ENCODE measurements around the gene FPR2. TPM values are rescaled to one million over a fixed set of nuclear protein-coding genes. Genes with fewer than 3 reads are reported as not detected.
"Not testable (repeated sequence)": the region's sequence is repeated elsewhere in the genome, so short reads cannot be mapped to it uniquely, and the experiment has no call there.

Gene FPR2
- total RNA-seq, 1 donor from 2014 or later: not detected

DNA sequence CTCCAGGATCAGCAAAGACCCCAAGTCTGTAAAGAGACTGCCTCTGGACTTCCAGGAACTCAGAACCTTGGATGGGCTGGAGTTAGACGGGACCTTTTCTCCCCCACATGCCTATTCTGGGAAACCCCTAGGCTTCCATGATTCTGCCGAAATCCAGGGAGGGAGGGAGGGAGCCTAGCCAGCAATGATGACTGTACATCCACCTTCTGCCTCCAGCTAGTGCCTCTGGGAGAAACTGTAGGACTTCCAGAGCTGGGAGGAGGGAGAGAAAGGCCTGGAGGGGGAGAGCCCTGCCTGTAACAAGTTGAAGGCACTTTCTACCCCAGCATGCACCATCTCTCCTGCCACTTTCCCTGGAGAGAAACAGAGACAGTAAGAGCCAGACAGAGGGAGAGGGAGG is 31.2 kb upstream of the FPR2 start:
- Mint-ChIP-seq H3K4me3 (no peak overlapping the region), H3K36me3 (ENCODE audit: low read depth) (no peaks in the 10 kb centered on the region), H3K27ac (no peak overlapping the region), H3K4me1 (no peaks in the 10 kb centered on the region), H3K9me3 (peaks cover 6% of the 10 kb centered on the region), H3K27me3 (peaks cover 3% of the 10 kb centered on the region)
- DNase-seq: no peak
- intact Hi-C loops (cut with micrococcal nuclease): no loop called here

DNA sequence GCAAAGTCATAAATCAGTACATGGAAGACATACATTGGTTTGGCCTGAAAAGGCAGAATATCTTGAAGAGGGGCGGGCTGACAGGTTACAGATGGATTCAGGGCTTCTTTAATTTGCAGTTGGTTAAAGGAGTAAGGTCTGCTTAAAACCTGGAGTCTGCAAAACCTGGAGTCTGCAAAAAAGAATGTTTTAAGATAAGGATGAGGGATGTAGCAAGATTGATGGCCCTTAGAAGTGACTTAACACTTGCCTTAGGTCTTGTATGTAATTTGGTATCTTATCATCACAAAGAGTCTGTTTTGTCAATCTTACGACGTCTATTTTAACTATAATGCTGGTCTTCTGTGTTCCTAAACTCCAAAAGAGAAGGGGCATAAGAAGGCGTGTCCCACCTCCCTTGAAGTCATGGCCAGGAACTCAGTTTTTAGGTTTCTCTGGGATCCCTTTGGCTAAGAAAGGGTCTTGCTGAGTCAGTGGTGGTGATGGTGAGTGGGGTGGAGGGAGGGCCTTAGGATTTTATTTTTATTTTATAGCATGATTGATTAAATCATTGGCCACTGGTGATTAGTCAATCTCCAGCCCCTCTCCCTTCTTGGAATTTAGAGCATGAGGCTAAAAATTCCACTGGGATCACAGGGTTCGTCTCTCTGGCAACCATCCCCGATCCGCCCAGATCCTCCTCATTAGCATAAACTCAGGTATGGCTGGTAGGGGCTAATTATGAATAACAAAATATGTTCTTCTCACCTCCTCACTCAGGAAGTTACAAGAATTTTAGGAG is 27.0 kb upstream of the FPR2 start:
- Mint-ChIP-seq H3K36me3 (ENCODE audit: low read depth) (no peaks in the 10 kb centered on the region), H3K27ac (no peak overlapping the region), H3K4me1 (no peaks in the 10 kb centered on the region), H3K9me3 (peaks cover 4% of the 10 kb centered on the region), H3K27me3 (no peaks in the 10 kb centered on the region), H3K4me3 (no peak overlapping the region)
- no peak for DNase-seq
- intact Hi-C loops (cut with micrococcal nuclease): no loop called here

DNA sequence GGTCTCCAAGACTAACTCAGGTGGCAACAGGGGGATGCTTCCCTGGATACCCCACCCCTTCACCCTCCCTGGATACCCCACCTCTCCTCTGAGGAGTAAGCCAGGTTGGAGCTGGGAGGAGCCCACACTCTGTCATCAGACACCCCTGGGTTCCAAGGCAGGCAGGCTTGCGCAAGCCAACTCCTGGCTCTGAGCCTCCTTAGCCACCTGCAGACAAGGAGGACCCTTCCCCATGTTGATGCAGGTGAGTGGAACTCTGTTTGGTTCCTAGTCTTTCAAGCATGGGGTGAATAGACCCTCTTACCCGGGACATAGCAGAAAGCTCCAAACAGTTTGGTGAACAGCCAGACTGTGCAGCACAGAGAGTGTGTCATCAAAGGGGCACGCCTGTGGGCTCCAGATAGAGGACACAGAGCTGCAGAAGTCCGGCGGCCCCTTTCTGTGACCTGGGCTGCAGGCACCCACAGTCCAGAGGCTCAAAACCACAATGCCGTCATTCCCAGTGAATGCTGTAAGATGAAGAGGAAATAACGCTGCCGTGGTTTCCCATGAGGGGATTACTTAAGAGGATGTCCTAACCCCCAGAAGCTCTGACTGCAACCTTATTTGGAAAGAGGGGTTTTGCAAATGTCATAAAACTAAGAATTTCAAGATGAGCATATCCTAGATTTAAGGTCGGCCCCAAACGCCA is 25.1 kb upstream of the FPR2 start:
- no peaks in the 10 kb centered on the region for H3K36me3 Mint-ChIP-seq (ENCODE audit: low read depth)
- no peaks in the 10 kb centered on the region for H3K9me3 Mint-ChIP-seq
- H3K27ac Mint-ChIP-seq: no peak overlapping the region
- no peaks in the 10 kb centered on the region for H3K4me1 Mint-ChIP-seq
- DNase-seq: no peak
- H3K27me3 Mint-ChIP-seq: no peaks in the 10 kb centered on the region
- no peak overlapping the region for H3K4me3 Mint-ChIP-seq
- intact Hi-C loops (cut with micrococcal nuclease): no loop called here

DNA sequence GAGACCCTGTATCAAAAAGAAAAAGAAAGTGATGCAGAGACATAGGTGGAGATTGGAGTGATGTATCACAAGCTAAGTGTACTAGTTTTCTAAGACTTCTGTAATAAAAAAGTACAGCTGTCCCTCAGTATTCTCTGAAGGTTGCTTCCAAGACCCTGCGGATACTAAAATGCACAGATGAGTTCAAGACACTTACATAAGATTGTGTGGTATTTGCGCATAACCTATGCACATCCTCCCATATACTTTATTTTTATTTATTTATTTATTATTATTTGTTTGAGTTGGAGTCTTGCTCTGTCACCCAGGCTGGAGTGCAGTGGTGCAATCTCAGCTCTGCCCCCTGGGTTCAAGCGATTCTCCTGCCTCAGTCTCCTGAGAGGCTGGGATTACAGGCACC is 23.6 kb upstream of the FPR2 start:
- H3K36me3 Mint-ChIP-seq (ENCODE audit: low read depth): no peaks in the 10 kb centered on the region
- H3K9me3 Mint-ChIP-seq: no peaks in the 10 kb centered on the region
- no peak overlapping the region for H3K27ac Mint-ChIP-seq
- H3K4me3 Mint-ChIP-seq: no peak overlapping the region
- no peaks in the 10 kb centered on the region for H3K27me3 Mint-ChIP-seq
- no peak for DNase-seq
- H3K4me1 Mint-ChIP-seq: no peaks in the 10 kb centered on the region
- intact Hi-C loops (cut with micrococcal nuclease): no loop called here

DNA sequence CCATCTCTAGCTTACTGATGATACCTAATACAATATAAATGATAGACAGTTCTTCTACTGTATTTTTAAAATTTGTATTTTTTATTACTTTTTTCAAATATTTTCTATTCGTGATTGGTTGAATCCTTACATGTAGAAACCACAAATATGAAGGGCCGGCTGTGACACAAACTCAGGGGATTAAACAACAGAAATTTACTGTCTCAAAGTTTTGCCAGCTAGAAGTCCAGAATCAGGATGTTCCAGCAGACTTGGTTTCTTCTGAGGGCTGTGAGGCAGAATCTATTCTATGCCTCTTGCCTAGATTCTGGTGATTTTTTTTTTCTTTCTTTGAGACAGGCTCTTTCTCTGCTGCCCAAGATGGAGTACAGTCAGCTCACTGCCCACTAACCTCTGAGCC is 23.1 kb upstream of the FPR2 start:
- H3K27me3 Mint-ChIP-seq: no peaks in the 10 kb centered on the region
- H3K36me3 Mint-ChIP-seq (ENCODE audit: low read depth): no peaks in the 10 kb centered on the region
- no peaks in the 10 kb centered on the region for H3K9me3 Mint-ChIP-seq
- DNase-seq: no peak
- H3K4me3 Mint-ChIP-seq: no peak overlapping the region
- intact Hi-C loops (cut with micrococcal nuclease): no loop called here
- no peaks in the 10 kb centered on the region for H3K4me1 Mint-ChIP-seq
- no peak overlapping the region for H3K27ac Mint-ChIP-seq

DNA sequence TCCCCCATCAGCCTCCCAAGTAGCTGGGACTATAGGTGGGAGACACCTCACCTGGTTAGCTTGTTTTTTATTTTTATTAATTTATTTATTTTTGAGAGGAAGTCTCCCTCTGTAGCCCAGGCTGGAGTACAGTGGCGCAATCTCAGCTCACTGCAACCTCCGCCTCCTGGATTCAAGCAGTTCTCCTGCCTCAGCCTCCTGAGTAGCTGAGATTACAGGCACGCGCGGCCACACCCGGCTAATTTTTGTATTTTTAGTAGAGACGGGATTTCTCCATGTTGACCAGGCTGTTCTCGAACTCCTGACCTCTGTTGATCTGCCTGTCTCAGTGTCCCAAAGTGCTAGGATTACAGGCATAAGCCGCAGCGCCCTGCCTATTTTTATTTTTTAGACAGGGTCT is 22.5 kb upstream of the FPR2 start:
- H3K36me3 Mint-ChIP-seq (ENCODE audit: low read depth); H3K4me1 Mint-ChIP-seq; H3K27ac Mint-ChIP-seq; H3K27me3 Mint-ChIP-seq; intact Hi-C loops (cut with micrococcal nuclease); H3K9me3 Mint-ChIP-seq; DNase-seq; H3K4me3 Mint-ChIP-seq: not testable (repeated sequence)

DNA sequence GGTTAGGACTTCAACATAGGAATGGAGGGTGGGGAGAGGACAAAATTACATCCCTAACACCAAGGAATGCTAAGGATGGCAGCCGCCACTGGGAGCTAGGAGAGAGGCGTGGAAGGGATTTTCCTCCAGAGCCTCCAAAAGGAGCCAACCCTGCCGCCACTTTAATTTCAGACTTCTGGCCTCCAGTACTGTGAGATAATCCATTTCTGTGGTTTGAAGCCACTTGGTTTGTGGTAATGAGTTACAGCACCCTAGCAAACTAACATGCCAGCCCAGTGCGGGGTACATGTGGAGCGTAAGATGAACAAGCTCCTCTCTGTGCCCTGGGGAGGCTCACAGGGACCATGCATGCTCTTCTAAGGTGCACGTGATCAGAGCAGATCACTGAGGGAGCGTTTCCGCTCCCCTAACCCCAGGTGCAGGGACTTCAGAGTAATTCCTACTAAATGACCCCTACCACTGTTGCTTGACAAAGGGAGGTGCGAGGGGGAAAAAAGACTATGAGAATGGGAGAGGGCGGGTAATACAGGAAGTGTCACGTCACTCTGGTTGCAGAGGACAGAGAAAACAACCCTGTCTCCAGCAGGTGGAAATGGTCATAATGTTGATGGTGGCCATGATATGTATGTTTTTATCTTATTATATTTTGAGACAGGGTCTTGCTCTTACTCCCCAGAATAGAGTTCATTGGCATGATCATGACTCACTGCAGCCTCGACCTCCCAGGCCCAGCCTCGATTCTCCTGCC is 21.3 kb upstream of the FPR2 start:
- no peaks in the 10 kb centered on the region for H3K36me3 Mint-ChIP-seq (ENCODE audit: low read depth)
- H3K27me3 Mint-ChIP-seq: no peaks in the 10 kb centered on the region
- no peak for DNase-seq
- no peaks in the 10 kb centered on the region for H3K4me1 Mint-ChIP-seq
- no peaks in the 10 kb centered on the region for H3K9me3 Mint-ChIP-seq
- no peak overlapping the region for H3K27ac Mint-ChIP-seq
- no peak overlapping the region for H3K4me3 Mint-ChIP-seq
- intact Hi-C loops (cut with micrococcal nuclease): no loop called here

DNA sequence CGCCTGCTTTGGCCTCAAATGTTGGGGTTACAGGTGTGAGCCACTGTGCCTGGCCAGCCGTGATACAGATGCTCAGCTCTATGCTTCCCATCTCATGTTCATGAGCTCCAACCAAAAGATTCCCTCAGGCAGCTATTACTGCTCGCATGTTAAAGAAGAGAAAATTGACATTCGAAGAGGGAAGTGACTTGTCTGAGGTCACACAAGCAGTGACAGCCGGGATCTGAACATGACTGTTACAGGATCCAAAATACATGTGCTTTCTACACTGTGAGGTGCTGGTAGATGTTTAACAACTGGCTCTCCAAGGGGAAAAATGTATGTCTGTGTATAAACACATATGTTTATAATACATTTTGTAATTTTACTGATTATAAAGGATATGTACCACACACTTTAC is 20.6 kb upstream of the FPR2 start:
- Mint-ChIP-seq H3K36me3 (ENCODE audit: low read depth) (no peaks in the 10 kb centered on the region), H3K27me3 (no peaks in the 10 kb centered on the region), H3K9me3 (no peaks in the 10 kb centered on the region), H3K27ac (no peak overlapping the region), H3K4me3 (no peak overlapping the region), H3K4me1 (no peaks in the 10 kb centered on the region)
- no peak for DNase-seq
- intact Hi-C loops (cut with micrococcal nuclease): no loop called here

DNA sequence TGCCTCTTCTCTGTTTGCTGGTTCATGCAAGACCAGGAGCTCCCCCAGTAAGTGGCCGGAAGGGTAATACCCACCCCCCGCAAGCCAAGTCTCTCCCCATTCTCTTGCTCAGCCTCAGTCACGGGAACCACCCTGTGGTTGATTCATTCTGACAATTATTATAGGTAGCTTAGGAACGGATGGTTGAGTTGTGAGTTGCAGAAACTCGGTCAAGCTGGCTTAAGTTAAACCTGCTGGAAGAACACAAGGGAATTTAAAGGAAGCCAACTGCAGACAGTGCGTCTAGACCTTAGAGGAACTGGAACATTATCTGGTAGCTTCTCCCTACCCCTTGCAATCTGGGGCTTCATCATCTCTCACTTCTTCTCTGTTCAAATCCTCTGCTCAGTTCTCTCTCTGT is 18.2 kb upstream of the FPR2 start:
- Mint-ChIP-seq H3K27me3 (no peaks in the 10 kb centered on the region), H3K4me3 (no peak overlapping the region), H3K27ac (no peak overlapping the region), H3K36me3 (ENCODE audit: low read depth) (no peaks in the 10 kb centered on the region), H3K9me3 (peaks cover 3% of the 10 kb centered on the region), H3K4me1 (no peaks in the 10 kb centered on the region)
- no peak for DNase-seq
- intact Hi-C loops (cut with micrococcal nuclease): no loop called here

DNA sequence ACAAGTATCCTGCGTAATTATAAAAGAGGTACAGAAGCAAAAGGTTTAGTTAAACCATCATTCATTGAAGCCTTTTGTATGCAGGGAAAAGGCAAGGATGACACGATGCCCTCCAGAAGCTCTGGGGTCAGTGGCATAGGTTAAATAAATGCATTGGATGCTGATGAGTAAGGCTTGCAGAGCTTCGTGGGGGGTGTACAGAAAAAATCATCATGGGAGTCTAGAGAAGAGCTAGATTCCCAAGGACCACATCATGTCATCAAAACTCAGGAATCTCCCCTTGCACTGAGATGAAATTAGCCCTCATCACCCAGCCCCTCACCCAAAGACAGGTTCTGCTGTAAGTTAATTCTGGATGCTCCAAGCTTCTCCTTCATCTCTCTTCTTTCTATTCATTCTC is 17.6 kb upstream of the FPR2 start:
- Mint-ChIP-seq H3K9me3 (peaks cover 3% of the 10 kb centered on the region), H3K4me3 (no peak overlapping the region)
- intact Hi-C loops (cut with micrococcal nuclease): no loop called here

DNA sequence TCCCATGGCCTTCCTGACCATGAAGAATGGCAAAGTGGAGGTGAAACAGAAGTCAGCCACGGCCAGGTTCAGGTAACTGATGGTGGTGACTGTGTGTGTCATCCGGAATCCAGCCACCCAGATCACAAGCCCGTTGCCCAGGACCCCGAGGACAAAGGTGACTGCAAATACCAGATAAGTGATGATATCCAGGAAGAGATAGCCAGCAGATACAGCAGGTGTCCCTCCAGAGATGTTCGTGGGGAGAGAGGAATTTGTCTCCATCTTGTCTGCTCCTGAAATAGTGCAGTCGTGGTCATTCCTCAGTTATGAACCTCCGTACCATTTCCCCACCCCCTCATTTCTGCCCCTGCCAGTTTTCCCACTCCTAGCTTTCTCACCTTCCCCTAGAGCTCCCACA is 14.2 kb upstream of the FPR2 start:
- no peak for DNase-seq
- Mint-ChIP-seq H3K4me1 (no peaks in the 10 kb centered on the region), H3K4me3 (no peak overlapping the region), H3K27ac (no peak overlapping the region), H3K36me3 (ENCODE audit: low read depth) (no peaks in the 10 kb centered on the region), H3K27me3 (no peaks in the 10 kb centered on the region), H3K9me3 (peaks cover 3% of the 10 kb centered on the region)
- intact Hi-C loops (cut with micrococcal nuclease): no loop called here

More for the DNA sequence above, 17.6 kb upstream of the FPR2 start:
- Mint-ChIP-seq H3K27ac (no peak overlapping the region), H3K27me3 (no peaks in the 10 kb centered on the region), H3K36me3 (ENCODE audit: low read depth) (no peaks in the 10 kb centered on the region), H3K4me1 (no peaks in the 10 kb centered on the region)
- no peak for DNase-seq

DNA sequence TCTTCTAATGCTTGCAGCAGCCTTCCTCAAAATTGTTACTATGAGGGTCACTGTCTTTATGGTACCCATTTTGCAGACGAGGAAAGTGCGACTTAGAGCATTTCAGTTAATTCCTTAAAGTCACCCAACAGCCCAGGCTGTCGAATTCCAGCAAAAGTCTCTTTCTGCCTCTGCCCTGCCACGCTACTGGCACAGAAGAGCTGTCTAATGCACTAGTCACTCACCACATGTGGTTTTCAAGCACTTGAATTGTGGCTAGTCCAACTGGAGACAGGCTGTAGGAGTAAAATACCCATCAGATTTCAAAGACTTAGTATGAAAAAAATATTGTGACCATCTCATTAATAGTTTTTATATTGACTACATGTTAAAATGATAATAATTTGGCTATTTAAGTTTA is 11.0 kb upstream of the FPR2 start:
- no peaks in the 10 kb centered on the region for H3K4me1 Mint-ChIP-seq
- H3K4me3 Mint-ChIP-seq: no peak overlapping the region
- DNase-seq: no peak
- intact Hi-C loops (cut with micrococcal nuclease): no loop called here
- no peak overlapping the region for H3K27ac Mint-ChIP-seq
- peaks cover 3% of the 10 kb centered on the region for H3K9me3 Mint-ChIP-seq
- no peaks in the 10 kb centered on the region for H3K36me3 Mint-ChIP-seq (ENCODE audit: low read depth)
- no peaks in the 10 kb centered on the region for H3K27me3 Mint-ChIP-seq

DNA sequence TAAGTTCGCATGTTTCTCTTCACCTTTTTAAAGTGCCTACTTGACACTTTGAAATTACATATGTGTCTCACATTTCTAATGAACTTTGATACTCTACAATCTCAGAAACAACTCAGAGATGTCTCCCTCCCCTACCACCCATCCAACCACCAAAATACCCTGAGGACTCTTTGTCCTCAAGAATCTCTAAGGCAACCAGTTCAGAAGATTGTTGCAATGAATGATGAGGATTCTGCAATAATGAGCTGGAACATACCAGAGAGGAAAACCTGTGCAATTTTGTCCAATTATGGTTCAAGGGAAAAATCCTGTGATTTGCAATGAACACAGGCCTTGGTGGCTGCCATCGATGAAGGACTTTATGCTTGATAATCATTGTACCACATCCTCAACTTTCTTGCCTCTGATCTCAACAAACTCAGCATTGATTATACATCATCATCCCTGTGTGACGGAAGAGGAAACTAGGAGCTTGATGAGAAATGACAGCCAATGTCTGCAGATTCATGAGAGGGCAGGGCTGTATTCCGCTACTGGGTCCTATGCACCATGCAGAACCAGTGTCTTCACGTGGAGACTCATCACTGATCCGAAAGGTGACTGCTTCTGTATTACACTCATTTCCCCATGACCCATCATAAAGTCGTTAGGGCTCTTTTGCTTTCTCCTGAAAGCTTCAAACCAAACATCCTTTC is 10.4 kb upstream of the FPR2 start:
- intact Hi-C loops (cut with micrococcal nuclease): no loop called here
- H3K27ac Mint-ChIP-seq: no peak overlapping the region
- H3K4me1 Mint-ChIP-seq: no peaks in the 10 kb centered on the region
- no peak for DNase-seq
- no peaks in the 10 kb centered on the region for H3K27me3 Mint-ChIP-seq
- H3K36me3 Mint-ChIP-seq (ENCODE audit: low read depth): no peaks in the 10 kb centered on the region
- H3K9me3 Mint-ChIP-seq: peaks cover 3% of the 10 kb centered on the region
- no peak overlapping the region for H3K4me3 Mint-ChIP-seq

DNA sequence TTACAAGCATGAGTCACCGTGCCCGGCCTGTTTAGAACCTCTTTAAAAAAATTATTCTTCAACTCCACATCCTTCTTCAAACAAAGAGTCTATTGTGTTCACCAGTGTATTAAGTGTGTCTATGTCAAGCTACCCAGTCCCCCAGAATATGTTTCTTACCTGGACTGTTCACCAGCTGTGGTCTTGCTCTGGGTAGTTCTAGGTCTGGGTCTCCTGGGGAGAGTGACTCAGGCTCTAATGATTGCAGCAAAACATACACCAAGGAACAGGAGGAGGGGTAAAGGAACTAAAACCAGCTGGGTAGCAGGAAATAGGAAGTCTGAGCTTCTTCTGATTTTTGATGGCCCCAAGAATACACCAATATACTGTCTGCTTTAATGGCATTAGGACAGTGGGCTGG is 9.3 kb upstream of the FPR2 start, which contains the start of gene FPR1:
Gene FPR1 (minus strand): TSS at position 224 of the 400 bp plus-strand sequence. CDS start 4,884 bp downstream, outside the sequence.
- H3K27me3 Mint-ChIP-seq: no peaks in the 10 kb centered on the region
- no peak within 1 kb of the TSS for H3K27ac Mint-ChIP-seq
- no peaks in the 10 kb centered on the region for H3K4me1 Mint-ChIP-seq
- intact Hi-C loops (cut with micrococcal nuclease): no loop called here
- H3K9me3 Mint-ChIP-seq: peaks cover 3% of the 10 kb centered on the region
- H3K4me3 Mint-ChIP-seq: no peak within 1 kb of the TSS
- no peaks in the 10 kb centered on the region for H3K36me3 Mint-ChIP-seq (ENCODE audit: low read depth)
- no peak for DNase-seq
